Activated T-cell treated with anti-CD3 and anti-CD28 coated beads, Interleukin-2, amount 50 U/mL, for 72 hours (primary cell): ENCODE results near the gene CDKN1A. TPM values are rescaled to one million over a fixed set of nuclear protein-coding genes. Genes with fewer than 3 reads are reported as not detected.

Experiments used
- ATAC-seq, 2 donors: fragments of 150-1000 bp; cut with Tn5 transposase; replicated peaks in 1 of 2; 2 replicates each; pipeline ENCODE4 v1.10.0; 2021; ENCODE audit warnings: moderate library complexity in 2 of 2, mild to moderate bottlenecking in 1 of 2
- DNase-seq, 2 donors: peaks; one replicate each; pipeline ENCODE4 v3.0.0; 2021 to 2022; ENCODE audit warnings: mixed read lengths in 1 of 2
- H3K27ac Mint-ChIP-seq: one replicate; pipeline ENCODE4 v1.8.0; 2022; ENCODE audit warnings: mild to moderate bottlenecking, moderate library complexity, mixed read lengths
- H3K27me3 Mint-ChIP-seq: one replicate; pipeline ENCODE4 v1.8.0; 2022; ENCODE audit warnings: low read depth, mixed read lengths
- H3K36me3 Mint-ChIP-seq, 2 donors: one replicate each; pipeline ENCODE4 v1.8.0; 2022; ENCODE audit warnings: mixed read lengths in 2 of 2, mild to moderate bottlenecking in 1 of 2; ENCODE audit not compliant: insufficient read depth in 2 of 2
- H3K4me1 Mint-ChIP-seq: one replicate; pipeline ENCODE4 v1.8.0; 2022; ENCODE audit warnings: low read depth, mixed read lengths
- H3K4me3 Mint-ChIP-seq, 2 donors: one replicate each; pipeline ENCODE4 v1.8.0; 2022; ENCODE audit warnings: mild to moderate bottlenecking in 2 of 2, mixed read lengths in 2 of 2, moderate library complexity in 2 of 2
- H3K9me3 Mint-ChIP-seq, 2 donors: one replicate each; pipeline ENCODE4 v1.8.0; 2022; ENCODE audit warnings: mixed read lengths in 2 of 2
- total RNA-seq, 2 donors: library from RNA; stranded (reverse); gene quantifications; one replicate each; pipeline ENCODE4 v1.2.3, GENCODE V29; 2022

CDKN1A gene
- 10 to 100 TPM; 59.9 to 60.4 TPM for total RNA-seq

GRCh38 chr6:36678488-36679042 lies at the start of gene CDKN1A:
TSS of gene CDKN1A (plus strand) at chr6:36678714. CDS start at chr6:36684102, 5,388 bp downstream.
- peaks cover 8% of the 10 kb centered on the region for H3K27me3 Mint-ChIP-seq
- H3K4me3 Mint-ChIP-seq, result peak within 1 kb of the TSS; percentile 87 to 96
- H3K9me3 Mint-ChIP-seq, result no peaks in the 10 kb centered on the region
- peaks cover 68% of the 10 kb centered on the region for H3K4me1 Mint-ChIP-seq
- peak; percentile 83 to 85 for DNase-seq
- peak; percentile 65 to 66 for ATAC-seq
- H3K27ac Mint-ChIP-seq, result peak within 1 kb of the TSS; percentile 77
- peaks cover 3 to 5% of the 10 kb centered on the region in 2 donors for H3K36me3 Mint-ChIP-seq

DNA sequence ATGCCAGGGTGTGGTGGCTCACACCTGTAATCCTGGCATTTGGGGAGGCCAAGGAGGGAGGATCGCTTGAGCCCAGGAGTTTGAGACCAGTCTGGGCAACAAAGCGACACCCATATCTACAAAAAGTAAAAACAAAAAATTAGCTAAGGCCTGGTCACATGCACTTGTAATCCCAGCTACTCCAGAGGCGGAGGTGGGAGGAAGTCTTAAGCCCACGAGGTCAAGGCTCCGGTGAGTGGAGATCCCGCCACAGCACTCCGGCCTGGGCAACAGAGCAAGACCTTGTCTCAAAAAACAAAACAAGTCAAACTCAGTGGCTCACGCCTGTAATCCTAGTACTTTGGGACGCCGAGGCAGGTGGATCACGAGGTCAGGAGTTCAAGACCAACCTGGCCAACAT lies 48.7 kb upstream of the CDKN1A start:
- DNase-seq, result no peak
- no peaks in the 10 kb centered on the region for H3K36me3 Mint-ChIP-seq
- H3K27ac Mint-ChIP-seq, result no peak overlapping the region
- H3K9me3 Mint-ChIP-seq, result no peaks in the 10 kb centered on the region
- no peak overlapping the region for H3K4me3 Mint-ChIP-seq
- peaks cover 13% of the 10 kb centered on the region for H3K4me1 Mint-ChIP-seq
- H3K27me3 Mint-ChIP-seq, result no peaks in the 10 kb centered on the region
- ATAC-seq, result no peak

- no peak overlapping the region for H3K4me3 Mint-ChIP-seq
- H3K36me3 Mint-ChIP-seq, result no peaks in the 10 kb centered on the region
- no peaks in the 10 kb centered on the region for H3K27me3 Mint-ChIP-seq
- DNase-seq (no peak), ATAC-seq (no peak)
- no peaks in the 10 kb centered on the region for H3K9me3 Mint-ChIP-seq
- H3K4me1 Mint-ChIP-seq, result peaks cover 7% of the 10 kb centered on the region
- no peak overlapping the region for H3K27ac Mint-ChIP-seq
These were observed 47.0 kb upstream of the CDKN1A start for GRCh38 chr6:36631326-36632011.

GRCh38 chr6:36633370-36633769 lies 45.1 kb upstream of the CDKN1A start:
- Mint-ChIP-seq H3K27ac (no peak overlapping the region), H3K4me3 (no peak overlapping the region), H3K4me1 (no peaks in the 10 kb centered on the region), H3K27me3 (no peaks in the 10 kb centered on the region), H3K36me3 (no peaks in the 10 kb centered on the region), H3K9me3 (no peaks in the 10 kb centered on the region)
- no peak for DNase-seq
- no peak for ATAC-seq

GRCh38 chr6:36633915-36634314 lies 44.6 kb upstream of the CDKN1A start:
- no peak for DNase-seq
- no peaks in the 10 kb centered on the region for H3K36me3 Mint-ChIP-seq
- no peak overlapping the region for H3K4me3 Mint-ChIP-seq
- H3K27me3 Mint-ChIP-seq, result no peaks in the 10 kb centered on the region
- no peaks in the 10 kb centered on the region for H3K4me1 Mint-ChIP-seq
- no peak for ATAC-seq
- H3K9me3 Mint-ChIP-seq, result no peaks in the 10 kb centered on the region
- H3K27ac Mint-ChIP-seq, result no peak overlapping the region

DNA sequence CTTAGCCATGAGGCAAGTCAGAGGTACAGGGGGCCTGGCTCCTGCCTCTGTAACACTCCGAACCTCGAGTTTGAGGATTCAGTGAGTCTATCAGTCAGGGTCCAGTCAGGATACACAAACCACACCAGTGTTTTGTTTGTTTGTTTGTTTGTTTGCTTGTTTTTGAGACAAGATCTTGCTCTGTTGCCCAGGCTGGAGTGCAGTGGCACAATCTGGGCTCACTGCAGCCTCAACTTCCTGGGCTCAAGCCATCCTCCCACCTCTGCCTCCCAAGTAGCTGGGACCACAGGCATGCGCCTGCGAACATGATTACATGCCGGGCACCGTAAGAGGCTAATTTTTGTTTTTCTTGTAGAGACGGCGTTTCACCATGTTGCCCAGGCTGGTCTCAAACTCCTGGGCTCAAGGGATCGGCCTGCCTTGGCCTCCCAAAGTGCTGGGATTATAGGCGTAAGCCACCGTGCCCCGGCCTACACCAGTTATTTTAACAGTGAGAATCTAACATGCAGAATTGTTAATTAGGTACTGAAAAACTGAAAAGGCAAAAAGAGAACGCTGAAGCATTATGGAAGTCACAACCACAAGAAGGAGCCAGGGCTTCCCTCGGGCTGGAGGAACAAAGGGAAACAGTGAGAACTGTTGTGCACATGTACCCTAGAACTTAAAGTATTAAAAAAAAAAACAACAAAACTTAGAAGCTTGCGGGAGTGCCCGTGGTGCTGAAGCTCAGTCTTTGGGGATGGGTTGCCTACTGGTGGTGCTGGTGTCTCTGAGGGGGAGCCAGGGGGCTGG lies 44.0 kb upstream of the CDKN1A start:
- Mint-ChIP-seq H3K4me3 (no peak overlapping the region), H3K36me3 (no peaks in the 10 kb centered on the region), H3K9me3 (no peaks in the 10 kb centered on the region), H3K27ac (no peak overlapping the region), H3K4me1 (no peaks in the 10 kb centered on the region), H3K27me3 (no peaks in the 10 kb centered on the region)
- ATAC-seq (no peak), DNase-seq (no peak)

- no peaks in the 10 kb centered on the region for H3K4me1 Mint-ChIP-seq
- no peak overlapping the region for H3K27ac Mint-ChIP-seq
- H3K36me3 Mint-ChIP-seq, result no peaks in the 10 kb centered on the region
- ATAC-seq, result no peak
- no peaks in the 10 kb centered on the region for H3K9me3 Mint-ChIP-seq
- no peaks in the 10 kb centered on the region for H3K27me3 Mint-ChIP-seq
- H3K4me3 Mint-ChIP-seq, result no peak overlapping the region
- no peak for DNase-seq
These were observed 42.2 kb upstream of the CDKN1A start for GRCh38 chr6:36636283-36636682.

DNA sequence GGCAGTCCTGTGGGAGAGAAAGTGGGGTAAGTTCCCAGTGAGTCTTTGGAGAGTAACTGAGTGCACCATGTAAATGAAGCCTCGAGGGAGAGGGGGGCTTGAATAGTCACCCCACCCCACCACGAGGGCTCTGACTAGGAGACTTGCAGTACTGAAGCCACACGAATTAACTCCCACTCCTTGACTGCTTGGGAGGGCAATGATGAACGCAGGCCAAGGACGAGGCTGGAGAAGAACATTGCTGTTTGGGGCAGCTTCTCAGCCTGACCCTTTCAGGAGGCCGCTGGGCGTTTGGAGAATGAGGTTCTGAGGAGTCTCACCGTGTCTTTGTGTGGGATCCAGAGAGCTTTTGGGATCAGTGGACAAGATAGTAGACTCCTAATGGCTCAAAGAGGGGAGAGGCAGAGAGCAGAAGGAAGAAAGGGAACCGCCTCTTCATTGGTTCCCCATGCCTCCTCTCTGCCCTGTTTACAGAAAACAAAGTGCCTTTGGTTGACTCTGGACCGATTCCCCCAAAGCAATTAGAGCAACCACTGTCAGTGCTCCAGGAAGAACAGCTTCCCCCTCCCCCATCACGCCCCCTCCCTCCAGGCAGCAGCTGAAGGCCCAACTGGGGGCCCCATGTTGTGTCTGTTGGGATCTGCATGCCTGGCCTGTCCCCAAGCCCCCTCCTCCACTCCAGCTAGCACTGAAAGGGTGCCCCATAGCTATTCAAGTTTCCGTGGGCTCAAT lies 41.7 kb upstream of the CDKN1A start:
- Mint-ChIP-seq H3K4me3 (no peak overlapping the region), H3K27ac (no peak overlapping the region), H3K4me1 (no peaks in the 10 kb centered on the region), H3K36me3 (no peaks in the 10 kb centered on the region), H3K9me3 (no peaks in the 10 kb centered on the region), H3K27me3 (no peaks in the 10 kb centered on the region)
- no peak for ATAC-seq
- DNase-seq, result no peak

GRCh38 chr6:36638579-36638978 lies 39.9 kb upstream of the CDKN1A start:
- Mint-ChIP-seq H3K36me3 (no peaks in the 10 kb centered on the region), H3K4me1 (no peaks in the 10 kb centered on the region), H3K27ac (no peak overlapping the region), H3K4me3 (no peak overlapping the region), H3K9me3 (no peaks in the 10 kb centered on the region), H3K27me3 (no peaks in the 10 kb centered on the region)
- DNase-seq, result no peak
- no peak for ATAC-seq

- no peak for ATAC-seq
- Mint-ChIP-seq H3K4me1 (no peaks in the 10 kb centered on the region), H3K9me3 (no peaks in the 10 kb centered on the region), H3K36me3 (no peaks in the 10 kb centered on the region), H3K4me3 (no peak overlapping the region), H3K27me3 (no peaks in the 10 kb centered on the region), H3K27ac (no peak overlapping the region)
- no peak for DNase-seq
These were observed 39.2 kb upstream of the CDKN1A start for GRCh38 chr6:36639171-36639808.

GRCh38 chr6:36641543-36641942 lies 37.0 kb upstream of the CDKN1A start:
- Mint-ChIP-seq H3K27me3 (no peaks in the 10 kb centered on the region), H3K4me3 (no peak overlapping the region), H3K36me3 (no peaks in the 10 kb centered on the region), H3K9me3 (no peaks in the 10 kb centered on the region), H3K27ac (no peak overlapping the region), H3K4me1 (no peaks in the 10 kb centered on the region)
- DNase-seq (no peak), ATAC-seq (no peak)

GRCh38 chr6:36642913-36643817 lies 35.3 kb upstream of the CDKN1A start:
- Mint-ChIP-seq H3K4me3 (no peak overlapping the region), H3K4me1 (no peaks in the 10 kb centered on the region), H3K36me3 (no peaks in the 10 kb centered on the region), H3K9me3 (no peaks in the 10 kb centered on the region), H3K27me3 (no peaks in the 10 kb centered on the region), H3K27ac (no peak overlapping the region)
- DNase-seq (no peak), ATAC-seq (no peak)
